SU-DHL-6 (cell line): ENCODE data around the gene GRSF1.

Experiments
- H2AFZ ChIP-seq: fragments of 200-600 bp; sonication (generic); 2 replicates; pipeline ENCODE4 v1.6.1; 2014; ENCODE audit warnings: low read depth, mild to moderate bottlenecking, moderate library complexity, mixed read lengths, antibody characterized with exemption, low read length; ENCODE audit not compliant: severe bottlenecking
- H3F3A ChIP-seq: fragments of 200-600 bp; shearing (Covaris generic); 2 replicates; pipeline ENCODE4 v1.6.0; 2016; ENCODE audit warnings: antibody characterized with exemption, mild to moderate bottlenecking; ENCODE audit not compliant: insufficient read depth
- H3K27ac ChIP-seq: fragments of 200-600 bp; sonication (generic); 2 replicates; pipeline ENCODE4 v1.5.1; 2016; ENCODE audit warnings: low read depth, mild to moderate bottlenecking, low read length, moderate library complexity, mixed read lengths
- H3K27me3 ChIP-seq: fragments of 200-600 bp; sonication (generic), shearing (Covaris generic); 2 replicates; pipeline ENCODE4 v1.6.0; 2014; ENCODE audit warnings: mild to moderate bottlenecking, low read length
- H3K36me3 ChIP-seq: fragments of 200-600 bp; sonication (generic); 2 replicates; pipeline ENCODE4 v1.6.1; 2014; ENCODE audit warnings: mild to moderate bottlenecking, low read length, mixed read lengths
- H3K4me2 ChIP-seq: fragments of 300-600, 200-600 bp; shearing (Covaris generic), sonication (generic); 2 replicates; pipeline ENCODE4 v1.6.0; 2014; ENCODE audit warnings: low read length, low read depth, mild to moderate bottlenecking; ENCODE audit not compliant: poor library complexity, severe bottlenecking
- H3K4me3 ChIP-seq: fragments of 200-600 bp; sonication (generic); 2 replicates; pipeline ENCODE4 v1.5.1; 2014; ENCODE audit warnings: antibody characterized with exemption, low read length, mild to moderate bottlenecking, mixed read lengths; ENCODE audit not compliant: insufficient read depth, poor library complexity, severe bottlenecking
- H3K79me2 ChIP-seq: fragments of 200-600 bp; sonication (generic); 2 replicates; pipeline ENCODE4 v1.6.1; 2014; ENCODE audit warnings: mild to moderate bottlenecking, low read length, moderate library complexity; ENCODE audit not compliant: insufficient read depth
- H3K9ac ChIP-seq: fragments of 200-600 bp; sonication (generic); 2 replicates; pipeline ENCODE4 v1.7.0; 2014; ENCODE audit warnings: mild to moderate bottlenecking, low read length
- H3K9me2 ChIP-seq: fragments of 200-600 bp; sonication (generic); replicated peaks from 2 replicates; pipeline ENCODE4 v1.6.1; 2014; ENCODE audit warnings: low read length; ENCODE audit not compliant: insufficient read depth
- H3K9me3 ChIP-seq: fragments of 200-600 bp; sonication (generic); 2 replicates; pipeline ENCODE4 v1.6.1; 2014; ENCODE audit warnings: low read length, mixed read lengths; ENCODE audit not compliant: insufficient read depth
- H4K20me1 ChIP-seq: fragments of 200-600 bp; sonication (generic); 2 replicates; pipeline ENCODE4 v1.6.1; 2014; ENCODE audit warnings: low read depth, mild to moderate bottlenecking, antibody characterized with exemption, low read length, moderate library complexity, mixed read lengths
- CTCF ChIP-seq: fragments of 200-600 bp; sonication (generic); IDR thresholded peaks from one replicate; pipeline ENCODE4 v1.5.1; 2017; ENCODE audit warnings: antibody characterized with exemption, mild to moderate bottlenecking, low read length, moderate library complexity; ENCODE audit not compliant: insufficient read depth, poor library complexity, severe bottlenecking
- EZH2phosphoT487 ChIP-seq: fragments of 200-600 bp; sonication (generic), shearing (Covaris generic); conservative IDR thresholded peaks from 2 replicates; pipeline ENCODE4 v1.6.1; 2018; ENCODE audit warnings: mild to moderate bottlenecking, antibody characterized with exemption, low read length, moderate library complexity, mixed read lengths

Gene GRSF1

GRCh38 chr4:70793626-70794025 lies 46.1 kb downstream of the GRSF1 start:
- Histone ChIP-seq H3F3A (no peaks in the 10 kb centered on the region), H3K27ac (no peak overlapping the region), H2AFZ (no peak overlapping the region), H3K9me3 (no peaks in the 10 kb centered on the region), H3K4me3 (no peak overlapping the region), H3K27me3 (no peaks in the 10 kb centered on the region), H3K9ac (no peak overlapping the region), H3K79me2 (no peaks in the 10 kb centered on the region), H3K36me3 (no peaks in the 10 kb centered on the region), H3K4me2 (no peak overlapping the region), H4K20me1 (no peaks in the 10 kb centered on the region), H3K9me2 (no peaks in the 10 kb centered on the region)
- TF ChIP-seq EZH2phosphoT487 (no peak), CTCF (no peak)

GRCh38 chr4:70788733-70789132 lies 51.0 kb downstream of the GRSF1 start:
- Histone ChIP-seq H3K4me2 (no peak overlapping the region), H4K20me1 (no peaks in the 10 kb centered on the region), H3K4me3 (no peak overlapping the region), H3K9me3 (no peaks in the 10 kb centered on the region), H3K79me2 (no peaks in the 10 kb centered on the region), H3F3A (no peaks in the 10 kb centered on the region), H3K9ac (no peak overlapping the region), H3K27me3 (no peaks in the 10 kb centered on the region), H3K36me3 (no peaks in the 10 kb centered on the region), H3K27ac (no peak overlapping the region), H3K9me2 (no peaks in the 10 kb centered on the region), H2AFZ (no peak overlapping the region)
- TF ChIP-seq EZH2phosphoT487, result no peak
- no peak for TF ChIP-seq CTCF

- no peaks in the 10 kb centered on the region for H3K79me2 ChIP-seq
- no peak overlapping the region for H3K4me2 ChIP-seq
- H3F3A ChIP-seq, result no peaks in the 10 kb centered on the region
- H3K36me3 ChIP-seq, result no peaks in the 10 kb centered on the region
- no peaks in the 10 kb centered on the region for H3K9me3 ChIP-seq
- no peaks in the 10 kb centered on the region for H4K20me1 ChIP-seq
- H3K27me3 ChIP-seq, result no peaks in the 10 kb centered on the region
- TF ChIP-seq EZH2phosphoT487 (no peak), CTCF (no peak)
- no peak overlapping the region for H3K9ac ChIP-seq
- no peak overlapping the region for H3K4me3 ChIP-seq
- H3K9me2 ChIP-seq, result no peaks in the 10 kb centered on the region
- no peak overlapping the region for H3K27ac ChIP-seq
- H2AFZ ChIP-seq, result no peak overlapping the region
These were observed 52.2 kb downstream of the GRSF1 start for GRCh38 chr4:70787496-70787895.

- H3F3A ChIP-seq, result no peaks in the 10 kb centered on the region
- no peaks in the 10 kb centered on the region for H3K79me2 ChIP-seq
- no peak overlapping the region for H3K4me2 ChIP-seq
- no peaks in the 10 kb centered on the region for H3K36me3 ChIP-seq
- no peak overlapping the region for H3K9ac ChIP-seq
- no peak overlapping the region for H3K4me3 ChIP-seq
- no peak overlapping the region for H2AFZ ChIP-seq
- H3K9me2 ChIP-seq, result no peaks in the 10 kb centered on the region
- H3K9me3 ChIP-seq, result no peaks in the 10 kb centered on the region
- no peak overlapping the region for H3K27ac ChIP-seq
- TF ChIP-seq EZH2phosphoT487, result no peak
- TF ChIP-seq CTCF, result no peak
- H3K27me3 ChIP-seq, result no peaks in the 10 kb centered on the region
- no peaks in the 10 kb centered on the region for H4K20me1 ChIP-seq
These were observed 56.6 kb downstream of the GRSF1 start for GRCh38 chr4:70783096-70783495.
